MCF 10A (cell line): Measurements from ENCODE around the gene TMEM187. TPM values are rescaled to one million over a fixed set of nuclear protein-coding genes. Genes with fewer than 3 reads are reported as not detected.

Experiments used
- BruUV-seq: library from RNA; stranded (reverse); fragments of 400-500 nt; replicated peaks from 2 replicates; lab custom pipeline; 2021; lab: Mats Ljungman, UMichigan
- CTCF ChIA-PET: fragments of 300-600 bp; sonication (Branson Sonifier 250); formaldehyde crosslinking; extraction: SDS; loops from one replicate; lab custom pipeline; 2021; ENCODE audit warnings: antibody characterized with exemption, inconsistent platforms; lab: Yijun Ruan, JAX
- POLR2A ChIA-PET: fragments of 300-600, 350-650 bp; sonication (Branson Sonifier 250); formaldehyde crosslinking; extraction: SDS; loops from one replicate; lab custom pipeline; 2020; ENCODE audit warnings: antibody characterized with exemption, inconsistent platforms; lab: Yijun Ruan, JAX
- DNase-seq: peaks from one replicate; pipeline ENCODE4 v3.0.0-alpha.2; 2018; ENCODE audit not compliant: unreplicated experiment
- H3K27ac Mint-ChIP-seq: one replicate; pipeline ENCODE4 v1.8.0; 2022; ENCODE audit warnings: mild to moderate bottlenecking, low read depth, mixed read lengths; ENCODE audit not compliant: unreplicated experiment
- H3K27me3 Mint-ChIP-seq: one replicate; pipeline ENCODE4 v1.8.0; 2022; ENCODE audit warnings: mixed read lengths; ENCODE audit not compliant: insufficient read depth, unreplicated experiment
- H3K36me3 Mint-ChIP-seq: one replicate; pipeline ENCODE4 v1.8.0; 2022; ENCODE audit warnings: mild to moderate bottlenecking, moderate library complexity, mixed read lengths; ENCODE audit not compliant: insufficient read depth, unreplicated experiment
- H3K4me1 Mint-ChIP-seq: one replicate; pipeline ENCODE4 v1.8.0; 2022; ENCODE audit warnings: mixed read lengths; ENCODE audit not compliant: insufficient read depth, unreplicated experiment
- H3K4me3 Mint-ChIP-seq: one replicate; pipeline ENCODE4 v1.8.0; 2022; ENCODE audit warnings: mild to moderate bottlenecking, moderate library complexity, mixed read lengths; ENCODE audit not compliant: unreplicated experiment
- H3K9me3 Mint-ChIP-seq: one replicate; pipeline ENCODE4 v1.8.0; 2022; ENCODE audit warnings: mixed read lengths; ENCODE audit not compliant: unreplicated experiment
- CTCF ChIP-seq: fragments of 200-600 bp; IDR thresholded peaks from one replicate; pipeline ENCODE4 v1.8.0; 2022; ENCODE audit warnings: antibody characterized with exemption, mild to moderate bottlenecking; ENCODE audit not compliant: unreplicated experiment
- intact Hi-C: fragments of 100-400 bp; cut with micrococcal nuclease; formaldehyde crosslinking; loops from 2 replicates; pipeline ENCODE4 v1.14.1; 2022
- total RNA-seq: library from RNA; stranded (reverse); gene quantifications from 2 replicates; pipeline ENCODE4 v1.2.3, GENCODE V29; 2022

TMEM187 gene
- total RNA-seq, 1 experiment from 2014 or later, result 9.3 TPM

- H3K9me3 Mint-ChIP-seq, result no peaks in the 10 kb centered on the region
- H3K4me1 Mint-ChIP-seq, result no peaks in the 10 kb centered on the region
- intact Hi-C loops, result no loop called here
- BruUV-seq, result no TSS peak
- H3K36me3 Mint-ChIP-seq, result peaks cover 10% of the 10 kb centered on the region
- no peak within 1 kb of the TSS for H3K27ac Mint-ChIP-seq
- no peak for TF ChIP-seq CTCF
- POLR2A ChIA-PET, result interaction anchor here (0.8 to 1.2 kb wide), 2 partner anchors 135 to 476 kb away, joined by 3 to 4 read pairs; no protein-coding TSS in a partner anchor
- peak; percentile 63 for DNase-seq
- peak within 1 kb of the TSS; percentile 76 for H3K4me3 Mint-ChIP-seq
- peaks cover 30% of the 10 kb centered on the region for H3K27me3 Mint-ChIP-seq
- CTCF ChIA-PET, result interaction anchor here (0.7 to 3.9 kb wide), 3 partner anchors 12 to 180 kb away, joined by 3 to 17 read pairs (median 10); no protein-coding TSS in a partner anchor
These were observed 37.7 kb upstream of the TMEM187 start, which contains the start of gene NAA10 for GRCh38 chrX:153934762-153935325. NAA10 (minus strand) TSS chrX:153935037; CDS start chrX:153934904, 133 bp downstream.

DNA sequence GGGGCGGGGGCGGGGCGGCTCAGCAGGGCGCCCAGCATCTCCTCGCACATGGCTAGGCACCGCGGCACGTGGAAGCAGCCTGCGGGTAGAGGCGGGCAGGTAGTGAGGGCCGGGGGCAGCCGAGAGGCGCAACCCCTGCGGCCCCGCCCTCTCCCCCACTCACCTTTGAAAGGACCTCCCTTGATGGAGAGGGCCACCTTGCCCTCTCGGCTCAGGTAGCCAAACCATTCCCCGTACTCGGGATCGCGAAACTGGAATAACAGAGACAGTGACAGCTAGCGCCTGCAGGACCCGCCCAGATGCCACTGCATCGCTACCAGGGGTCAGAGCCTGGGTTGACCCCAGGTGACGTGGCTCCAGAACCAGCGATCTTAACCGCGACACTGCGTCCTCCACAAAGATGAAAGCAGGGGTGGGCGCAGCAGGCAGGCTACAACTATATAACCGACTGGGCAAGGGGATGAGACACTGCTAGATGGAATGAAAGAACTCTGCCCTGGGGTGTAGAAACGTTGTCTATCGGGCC lies 37.2 kb upstream of the TMEM187 start:
- intact Hi-C loops, result no loop called here
- Mint-ChIP-seq H3K27ac (no peak overlapping the region), H3K9me3 (no peaks in the 10 kb centered on the region), H3K4me3 (peak overlapping the region; percentile 60), H3K27me3 (peaks cover 35% of the 10 kb centered on the region), H3K4me1 (no peaks in the 10 kb centered on the region), H3K36me3 (peaks cover 10% of the 10 kb centered on the region)
- BruUV-seq, result no TSS peak
- ChIA-PET CTCF (interaction anchor here (0.6 to 2.2 kb wide), 3 partner anchors 12 to 180 kb away, joined by 3 to 15 read pairs (median 3); no protein-coding TSS in a partner anchor), POLR2A (interaction anchor here (0.8 to 1.2 kb wide), 3 partner anchors 136 to 475 kb away, joined by 3 to 4 read pairs (median 3); no protein-coding TSS in a partner anchor)
- no peak for DNase-seq
- TF ChIP-seq CTCF, result no peak

DNA sequence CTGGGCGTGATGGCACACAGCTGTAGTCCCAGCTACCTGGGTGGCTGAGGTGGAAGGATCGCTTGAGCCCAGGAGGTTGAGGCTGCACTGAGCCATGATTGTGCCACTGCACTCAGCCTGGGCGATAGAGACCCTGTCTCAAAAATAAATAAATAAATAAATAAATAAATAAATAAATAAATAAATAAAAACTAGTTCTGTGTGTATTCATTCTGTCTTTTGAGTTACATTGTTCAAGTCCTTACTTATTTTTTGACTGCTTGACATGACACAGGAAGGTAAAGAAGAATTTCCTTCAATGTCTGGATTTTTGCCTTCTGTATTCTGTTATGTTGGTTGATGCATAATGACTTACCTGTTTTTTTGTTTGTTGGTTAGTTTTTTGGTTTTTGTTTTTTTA lies 35.5 kb upstream of the TMEM187 start:
- no peaks in the 10 kb centered on the region for H3K9me3 Mint-ChIP-seq
- DNase-seq, result no peak
- intact Hi-C loops, result no loop called here
- POLR2A ChIA-PET, result interaction anchor here (1.7 kb wide), 1 partner anchor 10 kb away, joined by 3 read pairs; no protein-coding TSS in a partner anchor
- H3K4me3 Mint-ChIP-seq, result no peak overlapping the region
- peaks cover 40% of the 10 kb centered on the region for H3K27me3 Mint-ChIP-seq
- no peaks in the 10 kb centered on the region for H3K4me1 Mint-ChIP-seq
- H3K36me3 Mint-ChIP-seq, result peaks cover 4% of the 10 kb centered on the region
- CTCF ChIA-PET, result interaction anchor here (0.6 to 2.2 kb wide), 3 partner anchors 10 to 14 kb away, joined by 3 to 15 read pairs (median 6); no protein-coding TSS in a partner anchor
- TF ChIP-seq CTCF, result no peak
- no peak overlapping the region for H3K27ac Mint-ChIP-seq
- BruUV-seq, result no TSS peak

- no peaks in the 10 kb centered on the region for H3K4me1 Mint-ChIP-seq
- no peak for TF ChIP-seq CTCF
- no peaks in the 10 kb centered on the region for H3K9me3 Mint-ChIP-seq
- intact Hi-C loops, result no loop called here
- ChIA-PET POLR2A (interaction anchor here (0.6 to 1.7 kb wide), 2 partner anchors 9 to 430 kb away, joined by 3 to 4 read pairs; no protein-coding TSS in a partner anchor), CTCF (interaction anchor here (1.7 kb wide), 2 partner anchors 9 to 15 kb away, joined by 6 to 8 read pairs; no protein-coding TSS in a partner anchor)
- H3K27ac Mint-ChIP-seq, result no peak overlapping the region
- BruUV-seq, result no TSS peak
- no peak overlapping the region for H3K4me3 Mint-ChIP-seq
- peaks cover 40% of the 10 kb centered on the region for H3K27me3 Mint-ChIP-seq
- no peak for DNase-seq
- H3K36me3 Mint-ChIP-seq, result no peaks in the 10 kb centered on the region
These were observed 34.2 kb upstream of the TMEM187 start for GRCh38 chrX:153938226-153938786.
